SIG-M5 treated with dmso at 0.1 percent for 504 hours (cell line): ENCODE measurements around the gene EIF3M.

ENCODE experiments used
- DNase-seq: peaks from one replicate; lab custom pipeline; 2025; ENCODE audit not compliant: unreplicated experiment; lab: John Stamatoyannopoulos, UW

EIF3M gene

DNA sequence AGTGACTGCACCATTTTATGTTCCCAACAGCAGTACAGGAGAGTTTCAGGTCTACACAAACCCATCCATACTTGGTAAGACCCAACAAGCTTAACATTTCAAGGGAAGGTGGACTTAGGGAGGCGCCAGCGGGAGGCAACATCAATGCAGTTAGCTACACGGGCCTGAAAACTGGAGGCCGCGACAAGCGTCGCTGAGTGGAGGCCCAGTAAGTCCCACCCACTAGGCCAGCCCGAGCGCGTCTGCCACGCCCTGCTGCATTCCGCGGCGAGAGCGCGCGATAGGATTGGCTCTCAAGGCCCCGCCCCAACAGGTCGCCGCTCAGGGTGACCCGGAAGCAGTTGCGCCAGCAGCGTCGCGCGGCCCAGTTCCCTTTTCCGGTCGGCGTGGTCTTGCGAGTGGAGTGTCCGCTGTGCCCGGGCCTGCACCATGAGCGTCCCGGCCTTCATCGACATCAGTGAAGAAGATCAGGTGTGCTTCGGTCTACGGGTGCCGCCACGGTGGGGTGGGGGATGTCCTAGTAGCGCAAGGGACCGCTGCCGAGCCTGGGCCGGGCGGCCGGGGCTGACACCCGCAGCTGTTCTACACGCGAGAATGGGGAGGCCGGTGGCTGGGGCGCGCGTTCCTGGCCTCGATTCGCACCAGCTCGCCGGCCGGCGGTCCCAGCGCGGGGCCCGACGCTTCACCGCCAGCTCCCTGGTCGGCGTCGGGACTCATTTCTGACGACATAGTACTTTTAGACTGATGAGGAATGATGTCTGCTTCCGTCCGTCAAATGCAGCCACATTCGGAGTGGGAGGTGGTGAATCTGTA is at the start of gene EIF3M:
Gene EIF3M, plus strand, starts transcription at position 373 of the 813 bp plus-strand sequence. Its CDS starts 57 bp downstream, at position 430.
- DNase-seq: peak; percentile 91

DNA sequence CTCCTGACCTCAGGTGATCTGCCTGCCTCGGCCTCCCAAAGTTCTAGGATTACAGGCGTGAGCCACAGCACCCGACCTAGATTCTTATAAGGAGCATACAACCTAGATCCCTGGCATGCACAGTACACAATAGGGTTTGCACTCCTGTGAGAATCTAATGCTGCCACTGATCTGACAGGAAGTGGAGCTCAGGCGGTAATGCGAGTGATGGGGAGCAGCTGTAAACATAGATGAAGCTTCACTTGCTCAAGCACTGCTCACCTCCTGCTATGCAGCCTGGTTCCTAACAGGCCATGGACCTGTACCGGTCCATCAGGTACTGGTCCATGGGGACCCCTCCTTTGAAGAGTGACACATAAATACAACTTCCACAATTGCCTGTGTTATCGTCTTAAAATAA is 44.8 kb upstream of the EIF3M start:
- no peak for DNase-seq

DNA sequence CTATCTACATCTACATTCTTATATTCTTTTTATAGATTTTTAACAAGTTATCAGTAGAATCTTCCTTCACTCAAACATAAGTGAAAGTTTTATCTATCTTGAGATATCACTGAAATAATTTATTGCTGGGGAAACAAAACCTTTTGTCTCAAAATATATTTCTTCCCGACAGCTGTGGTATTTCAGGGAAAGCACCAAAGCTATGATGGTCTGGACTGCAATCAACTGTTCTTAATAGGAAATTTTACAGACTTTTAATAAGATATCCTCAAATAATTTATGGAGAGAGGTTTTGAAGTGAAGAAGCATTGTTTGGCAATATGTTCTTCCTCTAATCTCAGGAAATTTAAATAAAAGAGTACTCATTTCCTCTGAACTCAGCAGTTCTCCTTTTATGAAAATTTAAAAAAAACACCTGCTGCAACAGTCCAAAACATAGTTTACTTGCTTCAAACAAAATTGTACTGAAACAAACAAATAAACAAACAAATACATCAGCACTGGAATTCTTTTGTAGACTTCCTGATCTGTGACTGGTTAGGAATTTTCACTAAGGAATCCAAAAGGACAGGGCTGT is 33.9 kb upstream of the EIF3M start:
- no peak for DNase-seq

DNA sequence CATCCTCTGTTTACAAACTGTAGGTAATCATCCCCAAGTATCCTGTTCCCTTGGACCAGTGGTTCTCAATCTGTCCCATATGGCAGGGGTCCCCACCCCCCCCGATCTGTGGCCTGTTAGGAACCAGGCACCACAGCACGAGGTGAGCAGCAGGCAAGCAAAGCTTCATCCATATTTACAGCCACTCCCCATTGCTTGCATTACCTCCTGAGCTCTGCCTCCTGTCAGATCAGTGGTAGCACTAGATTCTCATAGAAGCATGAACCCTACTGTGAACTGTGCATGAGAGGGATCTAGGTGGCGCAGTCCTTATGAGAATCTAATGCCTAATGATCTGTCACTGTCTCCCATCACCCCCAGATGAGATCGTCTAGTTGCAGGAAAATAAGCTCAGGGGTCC is 33.4 kb upstream of the EIF3M start:
- no peak for DNase-seq

DNA sequence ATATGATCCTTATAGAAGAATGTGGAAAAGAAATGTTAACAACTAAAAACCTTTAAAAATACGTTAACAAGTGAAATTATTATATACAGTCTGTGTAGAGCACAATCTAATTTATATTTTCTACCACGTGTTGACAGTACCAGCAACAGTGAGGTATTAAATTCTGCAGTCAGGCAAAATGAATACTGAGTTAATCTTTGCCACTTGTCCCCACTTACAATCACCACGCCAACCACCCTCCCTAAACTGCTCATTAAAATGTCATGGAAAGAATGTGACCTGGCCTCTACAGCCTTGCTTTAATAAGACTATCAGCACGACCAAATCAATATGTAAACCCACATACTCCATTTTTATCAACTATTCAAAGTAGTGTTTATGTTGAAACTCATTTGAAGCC is 28.5 kb upstream of the EIF3M start:
- no peak for DNase-seq

DNA sequence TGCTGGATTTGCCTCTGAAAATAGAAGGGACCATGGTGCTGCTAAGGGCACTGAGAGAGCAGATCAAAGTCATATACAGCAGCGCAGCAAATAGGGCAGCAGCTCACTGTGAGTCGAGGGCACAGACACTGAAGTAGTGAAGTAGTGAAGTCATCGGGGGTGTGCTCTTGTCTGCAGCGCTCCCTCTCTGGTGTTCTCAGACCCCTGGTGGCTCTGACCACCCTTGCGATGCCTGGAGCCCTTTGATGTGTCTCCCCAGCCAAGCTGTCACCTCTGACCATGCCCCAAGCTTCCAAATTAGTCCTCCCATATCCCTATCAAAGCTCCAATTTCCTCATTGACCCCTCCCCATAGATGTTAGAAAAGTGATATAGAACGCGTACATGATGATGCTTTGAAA is 27.7 kb upstream of the EIF3M start:
- DNase-seq: no peak

DNA sequence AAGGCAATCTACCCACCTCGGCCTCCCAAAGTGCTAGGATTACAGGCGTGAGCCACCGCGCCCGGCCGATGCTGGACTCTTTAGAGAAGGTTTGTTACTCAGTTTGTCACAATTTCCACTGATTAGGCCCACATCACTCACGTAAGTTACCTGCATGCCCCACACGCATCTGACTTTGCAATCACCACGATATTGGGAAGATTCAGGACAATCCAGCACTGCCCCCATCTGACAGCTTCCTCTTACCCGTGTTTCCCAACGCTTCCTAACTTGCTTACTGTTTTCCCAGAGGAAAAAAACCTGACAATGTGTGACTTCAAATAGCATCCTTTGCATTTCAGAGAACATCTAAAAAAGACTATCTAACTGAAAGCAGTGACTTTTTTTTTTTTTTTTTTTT is 21.8 kb upstream of the EIF3M start:
- no peak for DNase-seq

DNA sequence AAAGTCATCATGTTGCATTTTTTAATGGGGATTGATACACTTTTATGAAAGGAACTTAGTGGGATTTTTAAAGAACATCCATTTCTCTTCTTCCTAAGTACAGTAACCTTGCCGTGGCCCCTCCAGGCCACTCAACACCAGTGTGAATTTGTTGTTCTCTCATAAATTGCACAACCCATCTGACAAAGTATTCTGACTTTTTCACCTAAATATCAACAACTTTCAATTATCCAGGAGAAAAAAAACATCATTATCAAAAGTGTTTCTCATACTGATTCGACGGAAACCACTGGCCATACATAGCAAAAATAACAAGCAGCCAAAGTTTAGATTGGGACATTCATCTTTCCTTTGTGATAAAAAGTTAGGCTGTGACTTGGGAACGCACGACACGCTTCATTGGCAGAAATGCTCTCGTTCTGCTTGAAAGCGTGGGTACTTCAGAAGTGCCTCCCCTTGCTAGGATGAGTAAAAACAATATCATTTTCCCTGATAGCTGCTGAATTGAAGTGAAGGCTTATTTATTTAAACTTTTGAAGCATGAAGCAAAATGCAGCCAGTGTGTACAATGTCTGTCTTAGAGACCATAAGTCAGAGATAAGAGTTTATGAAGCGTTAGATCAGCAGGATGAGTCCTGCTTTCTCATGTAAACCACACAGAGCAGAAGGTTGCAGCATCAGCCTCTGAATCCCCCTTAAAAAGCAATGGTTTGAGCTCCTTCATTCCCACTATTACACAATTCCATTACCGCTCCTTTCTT is 20.6 kb upstream of the EIF3M start:
- DNase-seq: no peak

DNA sequence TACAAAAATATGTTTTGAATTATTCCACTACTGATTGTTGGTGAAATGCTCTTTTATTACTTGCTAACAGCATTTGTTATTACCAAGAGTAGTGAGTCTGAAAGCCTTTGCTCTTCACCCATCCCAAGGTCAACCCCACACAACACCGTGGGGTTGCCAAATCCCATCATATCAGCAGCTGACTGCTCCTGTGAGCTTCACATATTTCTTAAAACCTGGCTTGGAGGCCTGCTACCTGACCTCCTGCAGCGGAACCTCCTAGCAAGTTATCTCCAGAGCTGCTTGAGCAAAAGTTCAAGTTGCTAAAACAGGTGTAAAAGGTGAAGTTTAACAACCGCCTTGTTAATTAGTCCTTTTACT is 20.1 kb upstream of the EIF3M start:
- DNase-seq: no peak

DNA sequence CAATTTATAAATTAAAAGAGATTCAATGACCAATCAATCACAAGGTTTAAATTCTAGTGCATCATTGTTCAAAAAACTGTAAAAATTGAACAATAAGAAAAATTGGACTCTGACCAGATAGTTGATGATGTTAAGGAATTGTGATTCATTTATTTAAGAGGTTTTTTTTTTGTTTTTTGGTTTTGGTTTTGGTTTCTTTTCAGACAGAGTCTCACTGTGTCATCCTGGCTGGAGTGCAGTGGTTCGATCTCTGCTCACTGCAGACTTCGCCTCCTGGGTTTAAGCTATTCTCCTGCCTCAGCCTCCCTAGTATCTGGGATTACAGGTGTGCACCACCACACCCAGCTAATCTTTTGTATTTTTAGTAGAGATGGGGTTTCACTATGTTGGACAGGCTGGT is 17.1 kb upstream of the EIF3M start:
- DNase-seq: no peak

DNA sequence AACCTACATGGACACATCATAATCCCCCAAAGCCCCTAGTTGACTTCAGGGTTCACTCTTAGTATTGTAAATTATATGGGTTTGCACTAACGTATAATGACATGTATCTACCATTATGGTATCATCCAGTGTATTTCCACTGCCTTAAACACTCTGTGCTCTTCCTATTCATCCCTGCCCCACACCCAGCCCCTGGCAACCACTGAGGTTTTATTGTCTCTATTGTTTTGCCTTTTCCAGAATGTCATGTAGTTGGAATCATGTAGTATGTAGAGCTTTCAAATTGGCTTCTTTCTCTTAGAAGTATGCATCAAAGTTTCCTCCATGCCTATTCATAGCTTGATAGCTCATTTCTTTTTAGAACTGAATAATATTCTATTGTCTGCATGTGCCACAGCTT is 16.5 kb upstream of the EIF3M start:
- DNase-seq: no peak

DNA sequence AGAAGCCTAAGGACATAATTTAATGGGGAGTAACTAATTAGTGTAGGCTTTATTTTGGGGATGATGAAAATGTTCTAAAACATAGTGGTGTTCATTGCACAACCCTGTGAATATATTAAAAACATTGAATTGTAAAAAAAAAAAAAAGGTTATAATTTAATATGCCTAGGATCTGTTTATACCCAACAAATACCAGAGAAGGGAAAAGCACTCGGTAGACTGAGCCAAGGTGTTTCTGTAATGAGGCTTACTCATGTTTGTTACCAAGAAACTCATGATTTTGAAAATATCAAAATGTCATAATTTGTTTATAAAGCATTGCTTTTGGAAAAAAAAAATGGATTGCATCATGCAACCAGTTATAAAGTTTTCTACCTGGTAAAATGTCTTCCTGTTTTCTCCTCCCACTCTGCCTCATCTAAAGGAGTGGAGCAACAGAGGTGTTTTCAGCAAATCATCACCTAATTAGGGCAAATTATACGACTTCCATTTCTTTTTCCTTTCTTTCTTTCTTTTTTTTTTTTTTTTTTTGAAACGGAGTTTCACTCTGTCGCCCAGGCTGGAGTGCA is 14.2 kb upstream of the EIF3M start:
- DNase-seq: no peak

DNA sequence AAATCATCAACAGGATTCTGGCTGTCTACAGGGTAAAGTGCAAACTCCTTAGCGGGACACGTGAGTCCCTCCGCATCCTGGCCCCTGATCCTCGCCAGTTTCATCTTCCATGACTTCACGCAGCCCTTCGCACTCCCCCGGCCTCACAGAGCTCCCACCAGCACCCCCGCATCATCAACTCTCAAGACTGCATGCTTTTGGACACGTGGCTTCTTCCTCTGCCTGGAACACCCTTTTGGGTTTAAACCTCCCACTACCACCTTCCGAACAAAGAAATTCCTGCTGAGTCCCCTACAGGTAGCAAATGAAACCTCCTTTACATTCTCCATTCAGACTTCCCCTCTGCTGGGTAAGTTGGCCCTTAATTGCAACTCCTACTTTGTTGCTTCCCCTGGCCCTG is 12.6 kb upstream of the EIF3M start:
- DNase-seq: no peak

DNA sequence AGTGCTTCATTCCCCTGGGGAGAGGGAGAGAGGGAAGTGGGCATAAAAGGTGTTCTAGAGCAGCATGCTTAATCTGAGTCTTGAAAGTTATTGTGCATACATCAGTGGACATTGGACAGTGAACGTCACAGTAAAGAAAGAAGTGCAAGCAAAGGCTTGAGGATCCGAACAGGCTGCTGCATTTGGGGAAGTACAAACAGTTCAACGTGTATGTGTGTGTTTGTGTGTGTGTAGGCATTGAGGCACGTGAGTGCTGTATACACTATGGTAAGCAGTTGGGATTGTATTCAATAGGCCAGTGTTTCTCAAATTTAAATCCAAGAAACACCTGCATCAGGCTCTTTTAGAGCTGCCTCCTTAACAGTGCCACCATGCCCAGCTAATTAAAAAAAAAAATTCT is 10.4 kb upstream of the EIF3M start:
- DNase-seq: no peak

DNA sequence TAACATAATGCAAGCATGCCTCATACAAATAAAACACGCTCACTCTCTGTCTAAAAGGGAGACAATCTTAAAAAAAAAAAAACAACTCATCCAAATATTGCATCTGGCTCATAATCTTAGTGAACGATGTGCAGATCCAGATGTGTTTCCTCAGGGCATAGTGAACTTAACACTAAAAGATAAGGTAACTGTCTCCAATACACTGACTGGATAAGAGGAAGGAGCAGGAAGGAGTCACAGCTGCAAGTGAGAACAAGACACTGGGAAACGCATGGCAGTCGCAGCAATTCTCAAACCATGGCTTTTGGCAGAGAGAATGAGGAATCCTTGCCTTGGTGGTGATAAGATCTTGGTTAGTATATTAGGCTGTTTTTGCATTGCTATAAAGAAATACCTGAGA is 9.2 kb upstream of the EIF3M start:
- DNase-seq: no peak

DNA sequence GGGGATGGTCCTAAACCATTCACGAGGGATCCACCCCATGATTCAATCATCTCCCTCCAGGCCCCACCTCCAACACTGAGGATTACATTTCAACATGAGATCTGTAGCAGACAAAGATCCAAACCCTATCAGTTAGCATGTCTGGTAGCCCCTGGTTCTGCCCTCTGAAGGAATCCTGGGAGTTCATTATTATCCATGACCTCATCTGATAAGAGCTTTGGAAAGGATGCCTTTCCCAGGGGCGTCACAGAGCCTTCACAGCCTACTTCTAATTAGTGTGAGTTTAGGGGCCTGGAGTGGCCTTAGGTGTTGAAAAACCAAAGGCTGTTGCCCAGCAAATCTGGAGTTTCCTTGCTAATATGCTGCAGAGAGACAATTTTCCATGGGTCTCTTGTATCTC is 8.6 kb upstream of the EIF3M start:
- DNase-seq: no peak

DNA sequence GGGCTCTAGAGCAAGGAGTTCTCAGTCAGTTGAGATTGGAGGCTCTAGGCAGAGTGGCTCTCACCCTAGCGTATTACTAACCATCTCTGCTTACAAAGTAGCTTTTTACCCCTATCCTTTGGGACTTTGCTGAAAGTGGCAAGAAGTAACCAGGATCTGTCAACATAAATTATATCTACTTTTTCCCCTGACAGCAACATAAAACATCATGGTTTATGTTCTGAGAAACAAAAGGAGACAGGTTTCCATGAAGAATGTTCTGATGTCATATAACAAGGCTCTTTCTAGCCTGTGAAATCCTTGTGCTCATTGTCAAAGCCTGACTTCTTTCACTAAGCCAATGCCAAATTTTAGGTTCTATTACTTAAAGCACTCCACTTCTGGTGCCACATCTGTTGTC is 7.2 kb upstream of the EIF3M start:
- DNase-seq: no peak

DNA sequence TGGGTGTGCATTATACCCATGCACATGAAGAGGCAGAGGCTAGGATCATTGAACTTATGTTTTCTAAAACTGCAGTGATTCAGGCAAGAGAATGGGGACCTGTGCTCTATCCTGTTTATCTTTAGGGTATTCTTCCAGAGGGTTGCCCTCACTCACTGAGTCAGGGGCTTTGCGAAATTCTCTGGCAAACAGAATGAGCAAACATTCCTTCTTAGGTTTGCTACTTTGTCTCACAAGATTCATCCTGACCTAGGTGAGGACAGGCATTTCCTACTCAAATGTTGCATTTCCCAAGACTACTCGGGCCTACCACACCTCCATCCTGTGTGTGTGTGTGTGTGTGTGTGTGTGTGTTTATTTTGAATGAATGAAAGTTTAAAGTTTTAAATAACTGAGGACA is 2.7 kb upstream of the EIF3M start:
- no peak for DNase-seq

DNA sequence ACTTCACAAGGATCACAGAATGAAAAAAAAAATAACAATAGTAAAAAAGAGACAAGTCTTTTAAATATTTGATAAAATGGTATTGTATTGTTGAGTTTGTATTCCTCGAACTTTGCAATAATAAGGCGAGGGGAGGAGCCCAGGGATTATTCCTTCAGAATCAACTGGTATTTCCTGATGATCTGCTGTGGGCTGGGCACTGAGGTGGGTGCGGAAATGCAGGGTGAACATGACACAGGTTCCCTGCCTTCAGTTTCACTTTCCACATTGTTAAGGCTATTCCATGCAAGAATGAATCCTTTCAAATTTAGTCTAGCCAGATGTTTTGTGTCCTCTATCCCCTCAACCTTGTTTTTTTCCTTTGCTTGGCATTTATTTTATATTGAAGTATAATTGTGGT is 2.1 kb upstream of the EIF3M start:
- no peak for DNase-seq

DNA sequence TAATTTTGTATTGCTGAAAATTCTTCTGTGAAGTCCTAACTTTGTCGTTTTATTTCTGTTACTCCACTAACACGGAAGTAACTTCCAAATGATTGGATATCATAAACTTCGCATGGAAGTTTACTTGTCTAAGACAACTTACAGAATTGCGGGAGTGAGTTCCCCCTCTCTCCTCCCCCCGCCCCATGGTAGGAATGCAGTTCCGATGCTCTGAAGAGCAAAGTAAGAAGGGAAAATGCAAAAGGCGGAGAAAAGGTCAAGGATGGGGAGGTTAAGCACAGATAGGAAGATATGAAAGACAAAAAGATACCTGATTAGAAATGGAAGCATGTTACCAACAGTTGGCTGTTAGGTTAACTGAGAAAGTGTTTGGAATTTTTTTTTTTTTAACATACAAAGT is 1.3 kb downstream of the EIF3M start:
- no peak for DNase-seq

DNA sequence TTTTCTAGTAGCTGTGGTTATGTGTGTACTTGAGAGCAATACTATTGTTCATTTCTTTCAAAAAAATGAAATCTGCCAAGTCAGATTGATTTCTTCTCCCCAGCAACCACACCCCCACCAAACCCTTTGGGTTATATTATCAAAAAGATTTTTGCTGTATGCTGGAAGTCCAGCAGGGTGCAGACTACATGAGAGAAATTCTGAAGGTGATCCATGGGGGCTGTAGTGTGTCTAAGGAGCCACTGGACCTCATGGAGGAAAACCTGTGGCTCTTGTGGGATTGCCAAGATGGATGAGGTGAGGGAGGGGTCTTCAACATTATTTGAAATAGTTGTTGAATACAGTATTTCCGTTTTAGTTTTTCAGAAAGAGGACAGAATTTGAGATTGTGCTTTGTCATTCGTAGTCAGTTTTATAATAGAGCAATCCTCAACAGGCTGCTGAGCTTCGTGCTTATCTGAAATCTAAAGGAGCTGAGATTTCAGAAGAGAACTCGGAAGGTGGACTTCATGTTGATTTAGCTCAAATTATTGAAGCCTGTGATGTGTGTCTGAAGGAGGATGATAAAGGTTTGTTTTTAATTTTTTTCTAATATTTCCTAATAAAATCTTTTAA is 3.1 kb downstream of the EIF3M start:
- peak; percentile 48 for DNase-seq

DNA sequence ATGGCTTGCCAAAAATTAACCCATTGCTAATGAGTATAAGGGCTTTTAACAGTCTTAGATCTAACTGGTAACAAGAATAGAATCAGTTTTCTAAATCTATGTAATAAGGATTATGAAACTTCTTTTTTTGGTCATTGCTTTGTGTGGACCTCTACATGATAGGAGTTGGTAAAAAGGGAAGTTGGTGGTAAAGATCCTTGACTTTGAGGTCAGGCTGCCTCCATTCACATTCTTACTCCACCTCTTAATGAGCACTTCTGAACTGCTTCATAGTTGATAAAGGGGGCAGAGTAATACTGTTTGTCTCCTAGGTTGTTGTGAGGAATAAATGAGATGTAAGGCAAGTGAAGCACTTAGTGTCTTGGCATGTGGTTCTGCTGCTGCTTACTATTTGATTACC is 10.6 kb downstream of the EIF3M start:
- peak; percentile 88 for DNase-seq
